HEK293 (cell line): ENCODE results near the gene SMO.

Source experiments
- CTCF ChIA-PET: fragments of 350-600 bp; formaldehyde crosslinking; extraction: SDS; loops from one replicate; lab custom pipeline; 2021; ENCODE audit warnings: antibody characterized with exemption; lab: Yijun Ruan, JAX
- POLR2A ChIA-PET: fragments of 300-600 bp; formaldehyde crosslinking; extraction: SDS; loops from one replicate; lab custom pipeline; 2020; ENCODE audit warnings: antibody characterized with exemption, inconsistent platforms; lab: Yijun Ruan, JAX
- H3K27ac ChIP-seq: fragments of 200-500 bp; sonication (Bioruptor generic); 2 replicates; pipeline ENCODE4 v1.5.1; 2014; ENCODE audit warnings: low read depth, low read length, control low read depth, inconsistent platforms; ENCODE audit errors: extremely low read depth
- H3K36me3 ChIP-seq, 2 experiments: fragments of 200-500 bp in 1 of 2; sonication (Bioruptor generic) in 1 of 2; 1 replicate in 1 of 2; 2 replicates in 1 of 2; pipeline ENCODE4 v1.5.1; 2014 to 2017; ENCODE audit warnings: inconsistent platforms in 2 of 2, low read length in 2 of 2; ENCODE audit not compliant: control insufficient read depth in 2 of 2, insufficient read depth in 1 of 2
- H3K4me1 ChIP-seq: fragments of 200-500 bp; sonication (Bioruptor generic); 2 replicates; pipeline ENCODE4 v1.5.1; 2014; ENCODE audit warnings: mild to moderate bottlenecking, low read length, inconsistent platforms; ENCODE audit not compliant: control insufficient read depth, insufficient read depth
- H3K4me3 ChIP-seq: 2 replicates; pipeline ENCODE4 v1.5.1; 2011; ENCODE audit warnings: low read depth, mild to moderate bottlenecking, control low read depth, low read length, moderate library complexity
- H3K9me3 ChIP-seq: fragments of 200-500 bp; sonication (Bioruptor generic); 2 replicates; pipeline ENCODE4 v1.5.1; 2014; ENCODE audit warnings: low read depth, low read length, inconsistent platforms; ENCODE audit not compliant: control insufficient read depth, insufficient read depth
- GLI4 ChIP-seq: fragments of 450-650 bp; formaldehyde crosslinking; IDR thresholded peaks from 2 replicates; pipeline ENCODE4 v1.5.1; 2016; ENCODE audit warnings: missing biosample characterization, missing genetic modification characterization
- GLIS1 ChIP-seq: fragments of 450-650 bp; formaldehyde crosslinking; IDR thresholded peaks from 2 replicates; pipeline ENCODE4 v1.5.1; 2016; ENCODE audit warnings: missing biosample characterization, missing genetic modification characterization
- HOXD13 ChIP-seq: sonication (generic); formaldehyde crosslinking; IDR thresholded peaks from 2 replicates; pipeline ENCODE4 v1.8.0; 2022; ENCODE audit warnings: missing genetic modification reagents, borderline replicate concordance
- KLF16 ChIP-seq: fragments of 450-650 bp; formaldehyde crosslinking; IDR thresholded peaks from 2 replicates; pipeline ENCODE4 v1.5.1; 2017; ENCODE audit warnings: missing biosample characterization, missing genetic modification characterization
- OVOL3 ChIP-seq: fragments of 450-650 bp; formaldehyde crosslinking; IDR thresholded peaks from 2 replicates; pipeline ENCODE4 v1.5.1; 2016; ENCODE audit warnings: missing biosample characterization, missing genetic modification characterization
- PRDM1 ChIP-seq: fragments of 450-650 bp; formaldehyde crosslinking; IDR thresholded peaks from 2 replicates; pipeline ENCODE4; 2016; ENCODE audit warnings: missing biosample characterization, missing genetic modification characterization
- PRDM4 ChIP-seq: fragments of 450-650 bp; formaldehyde crosslinking; IDR thresholded peaks from 2 replicates; pipeline ENCODE4 v1.5.1; 2017; ENCODE audit warnings: missing biosample characterization, missing genetic modification characterization
- RBAK ChIP-seq: fragments of 450-650 bp; formaldehyde crosslinking; IDR thresholded peaks from 2 replicates; pipeline ENCODE4 v1.5.1; 2016; ENCODE audit warnings: missing biosample characterization, missing genetic modification characterization
- ZBTB1 ChIP-seq: fragments of 450-650 bp; formaldehyde crosslinking; IDR thresholded peaks from 2 replicates; pipeline ENCODE4 v1.5.1; 2016; ENCODE audit warnings: missing biosample characterization, missing genetic modification characterization
- ZFP3 ChIP-seq: fragments of 450-650 bp; formaldehyde crosslinking; IDR thresholded peaks from 2 replicates; pipeline ENCODE4 v1.5.1; 2016; ENCODE audit warnings: low read depth, missing biosample characterization, missing genetic modification characterization
- ZNF112 ChIP-seq: fragments of 450-650 bp; formaldehyde crosslinking; IDR thresholded peaks from 2 replicates; pipeline ENCODE4 v1.5.0; 2017; ENCODE audit warnings: missing biosample characterization, missing genetic modification characterization
- ZNF174 ChIP-seq: fragments of 450-650 bp; formaldehyde crosslinking; IDR thresholded peaks from 2 replicates; pipeline ENCODE4 v1.5.0; 2017; ENCODE audit warnings: missing biosample characterization, mild to moderate bottlenecking, missing genetic modification characterization
- ZNF2 ChIP-seq: fragments of 450-650 bp; formaldehyde crosslinking; IDR thresholded peaks from 2 replicates; pipeline ENCODE4 v1.5.1; 2016; ENCODE audit warnings: missing biosample characterization, missing genetic modification characterization
- ZNF223 ChIP-seq: fragments of 450-650 bp; formaldehyde crosslinking; IDR thresholded peaks from 2 replicates; pipeline ENCODE4 v1.5.1; 2016; ENCODE audit warnings: missing biosample characterization, missing genetic modification characterization
- ZNF362 ChIP-seq: fragments of 450-650 bp; formaldehyde crosslinking; IDR thresholded peaks from 2 replicates; pipeline ENCODE4 v1.5.1; 2016; ENCODE audit warnings: missing biosample characterization, missing genetic modification characterization
- ZNF37A ChIP-seq: fragments of 450-650 bp; IDR thresholded peaks from 2 replicates; pipeline ENCODE4 v1.5.1; 2018; ENCODE audit warnings: missing biosample characterization, missing genetic modification characterization
- ZNF404 ChIP-seq: fragments of 450-650 bp; formaldehyde crosslinking; IDR thresholded peaks from 2 replicates; pipeline ENCODE4 v1.5.1; 2017; ENCODE audit warnings: missing biosample characterization, missing genetic modification characterization
- ZNF518A ChIP-seq: fragments of 450-650 bp; formaldehyde crosslinking; conservative IDR thresholded peaks from 2 replicates; pipeline ENCODE4 v1.5.1; 2016; ENCODE audit warnings: low read depth, missing biosample characterization, missing genetic modification characterization
- ZNF544 ChIP-seq: fragments of 450-650 bp; formaldehyde crosslinking; IDR thresholded peaks from 2 replicates; pipeline ENCODE4 v1.5.0; 2017; ENCODE audit warnings: missing biosample characterization, missing genetic modification characterization
- ZNF629 ChIP-seq: fragments of 450-650 bp; formaldehyde crosslinking; IDR thresholded peaks from 2 replicates; pipeline ENCODE4 v1.5.1; 2017; ENCODE audit warnings: missing biosample characterization, missing genetic modification characterization
- ZNF776 ChIP-seq: fragments of 450-650 bp; formaldehyde crosslinking; IDR thresholded peaks from 2 replicates; pipeline ENCODE4 v1.5.0; 2017; ENCODE audit warnings: missing biosample characterization, missing genetic modification characterization, borderline replicate concordance
- ZSCAN18 ChIP-seq: fragments of 450-650 bp; formaldehyde crosslinking; IDR thresholded peaks from 2 replicates; pipeline ENCODE4 v1.5.1; 2016; ENCODE audit warnings: missing biosample characterization, missing genetic modification characterization
- ZSCAN5A ChIP-seq: fragments of 450-650 bp; formaldehyde crosslinking; IDR thresholded peaks from 2 replicates; pipeline ENCODE4 v1.5.1; 2016; ENCODE audit warnings: missing biosample characterization, missing genetic modification characterization
- ZXDB ChIP-seq: fragments of 450-650 bp; formaldehyde crosslinking; IDR thresholded peaks from 2 replicates; pipeline ENCODE4 v1.5.1; 2016; ENCODE audit warnings: missing biosample characterization, missing genetic modification characterization

The SMO gene

GRCh38 chr7:129187681-129188371, 607 bp upstream of the SMO start (continued):
- TF ChIP-seq ZNF2 (tag by site-specific recombination) (no peak), GLIS1 (tag by site-specific recombination) (no peak), GLI4 (tag by site-specific recombination) (no peak), ZNF518A (tag by site-specific recombination) (no peak), ZNF629 (tag by site-specific recombination) (no peak), ZNF362 (tag by site-specific recombination) (no peak), PRDM1 (tag by site-specific recombination) (peak; percentile 62; the same call in 1 of the 2 replicates), OVOL3 (tag by site-specific recombination) (no peak)

- CTCF ChIA-PET = interaction anchor here (0.6 to 0.7 kb wide), 3 partner anchors 187 to 317 kb away, joined by 3 read pairs; no protein-coding TSS in a partner anchor
- Histone ChIP-seq H3K4me3 (peak overlapping the region; percentile 87), H3K4me1 (no peaks in the 10 kb centered on the region; the same call in 1 of the 2 replicates), H3K9me3 (no peaks in the 10 kb centered on the region), H3K27ac (peak overlapping the region; percentile 85), H3K36me3 (peaks cover 3 to 20% of the 10 kb centered on the region in 2 experiments; a peak in 2 of 3 replicates)
- POLR2A ChIA-PET = interaction anchor here (0.6 to 0.7 kb wide), 3 partner anchors 31 to 148 kb away, joined by 3 to 7 read pairs (median 5); no protein-coding TSS in a partner anchor
- 0 out of 2 replicates have a peak, but pooled peaks have one; percentile 29 for TF ChIP-seq PRDM4
- TF ChIP-seq KLF16 (tag by site-specific recombination) = no peak; the same call in 1 of the 2 replicates
- TF ChIP-seq ZNF112 (tag by site-specific recombination) = no peak
- TF ChIP-seq ZSCAN18 (tag by site-specific recombination) = no peak
- 0 out of 2 replicates have a peak, but pooled peaks have one; percentile 50 for TF ChIP-seq ZNF2 (tag by site-specific recombination)
- TF ChIP-seq HOXD13 = no peak
- TF ChIP-seq ZBTB1 = no peak
- TF ChIP-seq ZNF174 = no peak
- TF ChIP-seq ZNF223 (tag by site-specific recombination) = no peak
- no peak for TF ChIP-seq ZSCAN5A (tag by site-specific recombination)
- TF ChIP-seq ZNF544 (tag by site-specific recombination) = no peak
- 0 out of 2 replicates have a peak, but pooled peaks have one; percentile 50 for TF ChIP-seq ZXDB (tag by site-specific recombination)
- TF ChIP-seq ZFP3 = no peak
- no peak for TF ChIP-seq RBAK
- no peak for TF ChIP-seq ZNF37A (tag by site-specific recombination)
- TF ChIP-seq ZNF776 (tag by site-specific recombination) = no peak
- TF ChIP-seq ZNF404 (tag by site-specific recombination) = no peak
Observed at GRCh38 chr7:129188892-129189660, 643 bp downstream of the SMO start.
